Non-pigmented ciliary epithelial cell (primary cell): ENCODE data around the gene DBX2.
"Not testable (repeated sequence)": the region's sequence is repeated elsewhere in the genome, so short reads cannot be mapped to it uniquely, and the experiment has no call there.

Experiments used
- DNase-seq: peaks from one replicate; pipeline ENCODE4 v3.0.0-alpha.2; 2010; ENCODE audit warnings: low read depth

DBX2 gene

DNA sequence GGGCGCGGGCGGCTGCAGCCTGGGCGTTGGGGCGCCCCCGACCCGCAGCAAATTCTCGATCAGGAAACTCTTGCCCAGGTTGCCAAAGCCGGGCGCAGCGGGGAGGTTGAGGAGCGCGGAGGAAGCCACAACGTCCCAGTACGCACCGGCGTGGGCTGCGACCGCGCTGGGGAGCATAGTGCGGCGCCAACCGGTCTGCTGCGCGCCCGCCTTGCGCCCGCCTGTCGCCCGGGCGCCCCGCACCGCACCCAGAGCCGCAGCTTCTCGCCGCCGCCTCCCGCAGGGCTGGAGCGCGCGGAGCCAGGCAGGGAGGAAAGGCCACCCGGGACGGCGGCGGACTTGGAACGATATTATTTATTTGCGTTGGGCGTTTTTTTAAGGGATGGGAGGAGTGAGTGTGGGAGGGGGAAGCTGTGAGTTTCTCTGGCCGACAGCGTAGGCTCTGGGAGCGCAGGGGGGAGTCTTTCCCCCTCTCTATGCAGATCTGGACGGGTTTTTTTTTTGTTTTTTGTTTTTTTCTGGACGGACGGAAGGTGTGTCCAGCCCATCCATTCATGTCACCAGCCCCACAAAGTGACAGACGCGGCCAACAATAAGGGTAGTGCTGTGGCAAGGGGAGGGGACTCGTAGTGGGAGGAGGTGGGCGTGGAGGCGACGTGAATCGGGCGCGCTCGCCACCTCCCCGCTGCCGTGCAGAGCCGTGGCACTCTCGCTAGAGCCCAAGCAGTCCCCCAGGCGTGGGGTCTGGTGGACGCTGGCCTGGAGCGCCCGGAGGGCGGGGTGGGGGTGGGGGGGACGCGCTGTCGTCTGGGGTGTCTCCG lies at the start of gene DBX2:
Gene DBX2, minus strand, starts transcription at position 349 of the 821 bp plus-strand sequence. Its CDS starts 172 bp downstream, at position 177.
- DNase-seq = no peak

DNA sequence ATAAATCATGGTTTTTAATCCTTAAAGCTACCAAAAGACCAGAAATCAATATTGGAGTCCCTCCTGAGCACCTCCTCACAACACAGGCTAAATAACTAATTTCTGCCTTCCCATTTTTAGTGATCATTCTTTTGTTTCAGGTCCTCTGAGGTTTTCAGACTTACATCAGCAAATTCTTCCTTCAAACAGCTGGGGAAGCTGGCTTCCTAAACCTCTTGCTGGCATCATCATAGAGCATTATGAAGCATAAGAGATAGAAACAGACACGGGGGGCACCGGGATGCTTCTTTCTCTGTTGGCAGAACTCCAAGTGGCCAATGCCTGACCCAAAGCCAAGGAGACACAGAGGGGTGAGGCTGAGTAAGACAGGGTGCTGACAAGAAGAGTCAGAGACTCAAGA lies 47.9 kb upstream of the DBX2 start:
- DNase-seq = no peak

DNA sequence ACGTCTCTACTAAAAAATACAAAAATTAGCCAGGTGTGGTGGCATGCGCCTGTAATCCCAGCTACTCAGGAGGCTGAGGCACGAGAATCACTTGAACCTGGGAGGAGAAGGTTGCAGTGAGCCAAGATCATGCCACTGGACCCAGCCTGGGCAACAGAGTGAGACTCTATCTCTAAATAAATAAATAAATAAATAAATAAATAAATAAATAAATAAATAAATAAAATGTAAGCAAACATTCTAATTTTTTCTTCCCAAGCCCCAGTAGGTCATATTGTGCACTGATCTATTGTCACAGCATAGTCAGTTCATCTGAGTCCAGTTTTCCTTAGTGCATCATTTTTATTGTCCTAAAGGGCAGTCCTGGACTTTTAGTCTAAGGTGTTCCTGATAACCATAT lies 44.5 kb upstream of the DBX2 start:
- not testable (repeated sequence) for DNase-seq

DNA sequence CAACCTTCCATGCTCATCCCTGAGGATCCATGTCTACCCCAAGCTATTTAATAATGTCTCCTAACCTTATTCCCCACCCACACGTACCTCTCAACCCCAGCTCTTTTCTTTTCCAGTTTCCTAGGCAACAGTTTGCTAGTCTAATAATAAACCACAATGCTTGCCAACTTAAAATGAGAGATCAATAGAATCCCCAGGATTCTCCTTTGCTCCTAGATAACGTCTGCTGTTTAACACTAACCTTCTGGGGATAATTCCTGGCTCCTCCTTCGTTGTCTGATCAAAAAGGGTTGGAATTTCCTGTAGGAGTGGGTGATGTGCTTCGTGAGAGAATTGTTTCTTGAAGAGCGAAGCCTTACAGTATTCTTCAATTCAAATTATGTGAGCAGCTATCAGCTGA lies 42.2 kb upstream of the DBX2 start:
- DNase-seq = no peak

DNA sequence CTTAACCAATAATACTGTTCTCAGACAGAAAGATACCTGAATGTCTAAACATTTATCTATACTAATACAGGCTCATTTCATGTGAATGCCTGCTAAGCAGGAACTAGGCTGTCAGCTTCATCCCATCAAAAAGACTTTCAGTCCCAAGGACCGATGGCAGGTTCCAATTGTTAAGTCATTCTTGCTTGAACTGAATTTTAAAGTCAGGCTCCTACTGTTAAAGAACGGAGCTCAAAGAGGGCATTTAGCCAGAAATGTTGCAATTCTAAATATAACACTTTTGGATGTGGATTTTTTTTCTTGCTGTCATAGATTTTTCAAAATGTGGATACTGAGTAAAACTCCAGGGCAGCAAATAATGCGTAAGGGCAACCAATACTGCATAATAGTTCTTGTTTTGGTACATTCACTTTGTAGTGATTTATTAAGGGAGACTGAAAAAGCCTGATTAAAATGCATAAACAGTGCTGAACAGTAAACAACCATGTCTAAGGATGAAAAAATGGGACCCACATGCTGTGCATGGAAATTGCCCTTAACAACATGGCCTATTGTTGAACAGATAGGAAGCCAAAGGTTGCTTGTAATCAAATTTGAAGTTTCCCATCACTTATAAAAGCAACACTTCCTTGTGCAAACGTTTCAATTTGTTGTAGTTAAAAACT lies 38.6 kb upstream of the DBX2 start:
- DNase-seq = no peak

DNA sequence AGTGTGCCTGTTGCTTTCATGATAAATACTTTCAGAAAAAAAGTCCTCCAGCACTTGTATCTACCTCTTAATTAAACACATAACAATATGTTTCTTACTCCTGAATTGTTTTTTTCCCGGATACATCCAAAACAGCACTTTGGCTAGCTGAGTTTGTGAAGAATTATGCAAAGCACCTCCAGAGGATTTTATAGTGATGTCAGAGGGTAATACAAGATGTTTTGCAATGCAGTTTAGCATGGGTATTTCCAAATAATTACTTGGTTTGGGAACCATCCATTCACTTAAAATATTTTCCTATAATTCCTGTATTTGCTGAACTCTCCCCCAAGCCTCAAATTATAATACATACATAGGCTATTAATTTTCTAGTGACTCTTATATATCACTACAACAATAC lies 37.7 kb upstream of the DBX2 start:
- no peak for DNase-seq

DNA sequence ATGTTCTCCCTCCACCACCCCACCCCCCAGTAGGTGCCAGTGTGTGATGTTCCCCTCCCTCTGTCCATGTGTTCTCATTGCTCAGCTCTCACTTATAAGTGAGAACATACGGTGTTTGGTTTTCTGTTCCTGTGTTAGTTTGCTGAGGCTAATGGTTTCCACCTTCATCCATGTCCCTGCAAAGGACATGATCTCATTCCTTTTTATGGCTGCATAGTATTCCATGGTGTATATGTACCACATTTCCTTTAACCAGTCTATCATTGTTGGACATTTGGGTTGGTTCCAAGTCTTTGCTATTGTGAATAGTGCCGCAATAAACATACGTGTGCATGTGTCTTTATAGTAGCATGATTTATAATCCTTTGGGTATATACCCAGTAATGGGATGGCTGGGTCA lies 33.3 kb upstream of the DBX2 start:
- DNase-seq = not testable (repeated sequence)

DNA sequence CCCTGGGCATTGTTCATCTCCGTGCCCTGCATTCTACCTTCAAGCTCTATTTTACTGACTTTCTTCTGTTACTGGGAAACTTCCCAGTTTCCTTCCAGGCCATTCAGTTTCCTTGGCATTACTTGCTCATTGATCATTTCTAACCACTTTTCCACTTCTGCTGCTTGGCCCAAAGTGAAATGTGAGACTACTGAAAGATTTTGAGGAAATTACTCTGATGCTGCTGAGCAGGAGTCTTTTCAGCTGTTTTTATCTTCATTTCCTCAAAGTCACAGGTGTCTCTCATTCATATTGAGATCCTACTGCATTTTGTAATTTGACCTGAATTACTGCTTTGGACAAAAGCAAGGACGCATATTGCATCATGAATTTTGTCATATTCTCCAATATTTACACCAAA lies 26.4 kb upstream of the DBX2 start:
- DNase-seq = no peak

DNA sequence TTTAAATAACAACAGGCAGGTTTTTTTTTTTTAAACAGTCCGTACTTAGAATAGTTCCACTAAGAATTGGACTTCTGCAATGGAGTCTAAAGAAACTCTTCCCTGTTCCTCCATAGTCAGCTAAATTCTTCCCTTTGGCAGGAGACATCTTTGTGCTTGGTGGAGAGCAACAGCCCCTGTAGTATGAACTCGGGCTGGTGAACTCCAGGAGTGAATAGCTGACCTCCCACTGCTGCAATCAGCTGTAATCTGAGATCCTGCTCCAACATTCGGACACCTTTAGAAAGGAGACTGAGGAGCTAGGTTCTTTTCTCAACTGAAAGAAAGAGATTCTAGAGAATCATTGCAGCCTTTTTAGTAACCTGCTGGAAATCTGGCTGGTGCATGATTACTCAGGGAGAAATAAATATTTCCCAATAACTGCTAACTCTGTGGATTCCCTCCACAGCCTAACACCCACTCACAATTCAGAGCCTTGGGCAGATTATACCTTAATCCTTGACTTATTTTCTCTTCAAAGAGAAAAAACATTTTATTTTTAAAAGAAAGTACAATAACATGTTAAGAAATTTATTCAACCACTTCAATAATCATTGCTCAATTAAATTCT lies 25.6 kb upstream of the DBX2 start:
- DNase-seq = no peak

DNA sequence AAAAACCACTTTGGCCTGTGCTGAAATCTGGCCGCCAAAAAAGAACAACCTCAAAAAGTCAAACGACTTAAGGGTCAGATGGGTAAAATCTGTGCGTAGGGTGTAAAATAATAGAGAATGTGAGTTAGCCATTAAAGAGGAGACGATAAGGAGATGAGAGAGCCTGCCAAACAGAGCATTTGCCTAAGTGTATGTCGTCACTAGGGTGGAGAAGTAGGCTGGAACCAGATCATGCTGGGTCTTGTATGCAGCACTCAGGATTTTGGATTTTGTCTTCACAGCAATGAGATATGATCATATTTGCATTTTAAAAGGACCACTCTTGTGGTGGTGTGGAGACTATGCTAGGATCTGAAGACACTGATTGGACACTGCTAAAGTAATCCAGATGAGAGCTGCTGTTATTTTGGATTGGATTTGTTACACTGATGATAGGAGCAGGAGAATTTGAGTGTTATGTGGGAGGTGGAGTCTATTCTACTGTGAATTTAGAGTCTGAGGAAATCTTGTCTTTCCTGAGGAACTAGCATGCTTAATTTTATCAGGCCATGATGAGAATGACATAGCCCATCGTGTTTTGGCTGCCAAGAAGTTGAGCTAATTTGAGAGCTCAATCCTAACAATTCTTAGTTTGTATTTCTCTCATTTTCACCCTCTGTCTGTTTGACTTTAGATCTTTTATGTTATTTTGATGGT lies 24.8 kb upstream of the DBX2 start:
- DNase-seq = no peak

DNA sequence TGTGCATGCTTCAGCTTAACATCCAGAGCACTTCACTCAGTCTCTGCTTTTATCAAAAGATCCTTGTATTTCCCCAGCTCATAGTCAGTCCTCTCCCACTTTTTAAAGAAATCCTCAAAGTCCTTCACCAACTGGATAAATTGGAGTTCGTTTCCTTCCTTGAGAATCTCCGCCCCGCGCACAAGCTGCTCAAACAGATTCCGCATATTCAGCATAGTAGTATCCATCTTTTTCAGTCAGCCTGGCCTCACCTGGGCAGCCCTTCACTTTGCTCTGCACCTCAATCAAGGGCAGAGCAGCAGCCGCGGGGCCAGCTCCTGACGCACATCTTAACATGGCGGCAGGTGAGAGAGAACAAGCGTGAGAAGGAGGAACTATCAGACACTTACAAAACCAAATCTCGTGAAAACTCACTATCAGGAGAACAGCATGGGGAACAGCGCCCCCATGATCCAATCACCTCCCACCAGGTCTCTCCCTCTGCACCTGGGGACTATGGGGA lies 14.3 kb upstream of the DBX2 start:
- no peak for DNase-seq

DNA sequence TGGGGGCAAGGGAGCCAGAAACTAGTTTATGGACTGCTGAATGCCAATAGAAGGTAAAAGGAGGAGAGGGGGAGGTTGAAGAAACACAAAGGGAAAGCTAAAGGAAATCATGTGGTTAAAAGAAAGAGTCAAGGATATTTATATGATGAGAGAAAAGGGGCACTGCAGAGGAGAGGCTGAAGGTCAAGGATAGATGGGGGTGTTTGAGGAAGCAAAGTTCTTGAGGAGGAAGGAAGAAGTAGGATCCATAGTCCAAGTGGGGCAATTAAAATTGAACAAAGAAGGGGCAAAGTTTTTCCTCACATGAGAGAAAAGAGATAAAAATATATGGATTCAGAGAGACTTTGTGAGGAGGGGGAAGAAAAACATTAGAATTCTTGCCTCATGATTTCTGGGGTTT lies 10.1 kb upstream of the DBX2 start:
- no peak for DNase-seq

DNA sequence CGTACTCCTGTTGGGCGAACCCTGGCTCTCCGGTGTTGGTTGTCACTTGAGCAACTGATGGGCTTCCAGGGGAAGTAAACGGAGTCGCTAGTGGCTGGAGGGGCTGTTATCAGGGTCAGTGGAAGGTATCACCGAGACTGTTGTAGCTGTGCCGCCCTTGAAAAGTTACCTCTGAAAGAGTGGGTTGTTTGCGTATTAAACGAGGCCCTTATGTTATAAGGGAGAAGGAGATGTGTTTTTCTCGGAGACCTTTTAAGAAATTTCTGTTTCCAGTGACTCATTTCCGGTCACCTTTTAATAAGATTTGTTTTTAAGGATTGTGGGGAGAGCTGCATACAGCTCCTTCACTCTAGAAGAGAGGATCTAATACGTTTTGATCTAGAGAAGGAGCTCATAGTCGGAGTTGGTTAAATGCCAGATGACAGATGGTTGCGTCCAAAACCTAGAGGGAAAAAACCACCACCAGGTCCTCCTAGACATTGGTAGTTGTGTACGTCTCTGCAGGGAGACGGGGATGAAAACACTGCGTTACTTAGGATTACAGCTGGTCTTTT lies 750 bp upstream of the DBX2 start:
- DNase-seq = no peak

DNA sequence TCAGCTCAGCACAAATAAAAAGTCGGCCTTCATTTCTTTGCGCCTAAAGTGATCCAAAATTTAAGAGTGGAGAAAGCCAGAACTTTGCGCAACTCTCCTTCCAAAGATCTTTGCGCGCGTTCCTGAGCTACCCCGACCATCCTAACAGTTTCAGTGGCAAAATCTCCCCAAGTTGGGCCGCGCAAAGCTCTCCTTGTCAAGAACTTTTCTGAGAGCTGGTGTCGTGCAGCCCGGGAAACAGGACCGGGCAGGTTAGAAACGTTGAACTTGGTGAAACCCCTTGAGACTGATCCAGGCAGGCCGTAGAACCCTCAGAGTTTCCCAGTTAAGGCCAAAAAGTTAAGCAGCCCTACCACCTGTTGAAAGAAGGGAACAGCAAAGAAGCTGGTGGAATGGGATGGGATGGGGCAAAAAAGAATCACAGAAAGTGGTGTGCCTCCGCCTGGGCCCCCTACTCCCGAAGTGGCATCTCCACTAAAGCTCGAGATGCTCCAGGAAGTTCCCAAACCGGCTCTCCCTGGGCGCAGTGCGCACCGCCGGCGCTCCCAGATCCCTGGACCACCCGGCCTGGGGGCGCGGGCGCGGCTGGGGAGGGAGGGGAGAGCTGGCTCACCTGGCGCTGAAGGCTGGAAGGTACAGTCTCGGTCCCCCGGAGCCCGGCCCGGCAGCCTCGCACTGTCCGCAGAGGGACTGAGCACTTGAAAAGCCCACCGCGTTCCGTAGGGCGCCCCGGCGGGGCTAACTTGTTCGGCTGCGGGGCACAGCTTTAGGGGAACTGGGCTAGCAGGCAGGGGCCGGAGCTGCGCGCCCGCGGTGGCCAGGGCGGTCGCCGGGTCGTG lies 768 bp downstream of the DBX2 start:
- no peak for DNase-seq

DNA sequence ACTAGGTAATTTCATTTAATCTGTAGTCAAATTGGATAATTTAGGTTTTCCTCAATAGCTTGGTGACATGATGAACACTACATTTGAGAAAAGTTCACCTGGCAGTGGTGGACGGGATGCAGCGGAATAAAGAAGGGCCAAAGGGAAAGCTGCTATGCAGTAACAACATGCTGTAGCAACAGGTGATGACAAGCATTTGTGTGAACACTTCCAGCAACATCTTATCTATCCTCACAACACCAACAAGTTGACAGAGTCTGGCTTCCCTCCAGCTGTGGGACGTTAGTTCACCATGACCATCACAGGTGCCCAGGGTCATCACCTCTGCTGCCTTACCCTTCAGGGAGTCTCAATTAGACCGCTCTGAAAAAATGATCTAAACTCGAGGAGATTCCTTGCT lies 8.3 kb downstream of the DBX2 start:
- DNase-seq = no peak

DNA sequence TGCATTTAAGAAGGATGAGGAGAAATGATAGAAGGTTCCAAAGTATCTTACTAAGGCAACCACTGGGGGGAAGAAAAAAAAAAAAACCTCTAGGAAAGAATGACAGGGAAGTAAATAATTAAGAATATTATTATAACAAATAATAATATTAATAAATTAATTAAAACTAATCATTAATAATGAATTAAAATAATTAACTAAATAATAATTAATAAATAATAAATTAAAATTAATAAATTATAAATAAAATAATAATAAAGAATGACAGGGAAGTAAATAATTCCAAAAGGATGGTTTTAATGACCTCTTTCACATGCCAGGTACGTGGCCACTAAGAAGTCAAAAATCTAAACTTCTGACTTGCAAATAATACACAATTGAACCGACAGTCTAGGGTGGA lies 9.9 kb downstream of the DBX2 start:
- no peak for DNase-seq

DNA sequence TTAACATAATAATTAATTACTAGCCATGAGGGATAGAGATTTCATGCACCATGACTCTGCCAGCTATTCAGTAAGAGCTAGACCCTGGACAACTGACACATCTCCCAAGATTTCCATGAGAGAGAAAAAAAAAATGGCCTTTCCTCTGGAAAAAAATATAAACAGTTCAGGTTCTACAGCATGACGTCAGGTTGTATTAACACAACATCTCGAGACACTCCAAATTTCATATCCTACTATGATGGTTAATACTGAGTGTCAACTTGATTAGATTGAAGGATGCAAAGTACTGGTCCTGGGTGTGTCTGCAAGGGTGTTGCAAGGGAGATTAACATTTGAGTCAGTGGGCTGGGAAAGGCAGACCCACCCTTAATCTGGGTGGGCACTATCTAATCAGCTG lies 11.1 kb downstream of the DBX2 start:
- no peak for DNase-seq

DNA sequence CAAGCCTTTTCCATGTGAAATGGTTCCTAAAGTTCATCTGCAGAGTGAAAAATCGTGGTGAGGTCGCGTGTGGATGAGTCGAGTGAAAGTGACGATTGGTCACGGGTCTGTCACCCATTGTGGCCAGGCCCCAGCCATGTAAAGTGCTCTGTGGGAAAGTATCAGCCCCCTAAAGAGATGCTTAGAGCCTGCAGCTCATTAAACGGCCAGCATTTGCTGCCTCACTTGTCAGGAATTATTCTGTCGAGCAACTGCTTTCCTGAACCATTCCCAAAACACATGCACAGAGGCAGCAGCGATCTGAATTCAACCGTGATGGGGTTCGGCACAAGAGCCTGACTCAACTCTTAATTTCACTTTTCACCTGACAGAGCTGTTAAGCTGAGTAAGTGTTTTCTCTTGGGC lies 16.0 kb downstream of the DBX2 start:
- no peak for DNase-seq

DNA sequence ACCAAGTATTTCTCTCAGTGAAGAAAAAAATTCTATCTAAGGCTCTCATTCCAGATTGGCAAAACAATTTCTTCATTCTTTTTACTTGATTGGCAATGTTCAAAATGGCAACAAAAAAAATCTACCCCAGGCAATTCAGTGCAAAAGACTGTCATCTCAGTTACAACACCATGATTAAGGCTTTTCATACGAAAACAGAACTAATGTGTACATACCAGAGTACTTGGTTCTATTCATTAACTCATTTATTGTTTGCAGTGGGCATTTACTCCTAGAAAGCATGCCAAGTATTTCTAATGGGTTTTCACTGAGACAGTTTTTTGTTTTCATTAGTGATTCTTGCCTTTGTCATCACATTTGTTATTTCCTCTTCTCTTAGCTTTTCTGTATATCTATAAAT lies 33.0 kb downstream of the DBX2 start:
- DNase-seq = no peak

DNA sequence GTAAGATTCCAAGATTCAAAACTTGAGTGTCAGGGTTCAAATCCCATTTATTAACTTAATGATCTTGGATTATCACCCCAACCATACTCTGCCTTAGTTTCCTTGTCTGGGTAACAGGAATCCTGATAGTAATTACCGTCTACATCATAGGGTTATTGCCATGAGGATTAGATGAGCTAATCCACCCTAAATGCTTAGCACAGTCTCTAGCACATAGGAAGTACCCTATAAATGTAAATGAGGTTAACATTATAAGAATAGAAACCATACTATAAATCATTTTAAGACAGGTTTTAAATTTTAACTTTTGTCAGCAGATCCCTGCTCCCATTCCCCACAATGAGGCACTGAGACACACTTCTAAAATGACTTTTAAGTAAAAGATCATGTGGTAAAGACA lies 36.5 kb downstream of the DBX2 start:
- DNase-seq = no peak

DNA sequence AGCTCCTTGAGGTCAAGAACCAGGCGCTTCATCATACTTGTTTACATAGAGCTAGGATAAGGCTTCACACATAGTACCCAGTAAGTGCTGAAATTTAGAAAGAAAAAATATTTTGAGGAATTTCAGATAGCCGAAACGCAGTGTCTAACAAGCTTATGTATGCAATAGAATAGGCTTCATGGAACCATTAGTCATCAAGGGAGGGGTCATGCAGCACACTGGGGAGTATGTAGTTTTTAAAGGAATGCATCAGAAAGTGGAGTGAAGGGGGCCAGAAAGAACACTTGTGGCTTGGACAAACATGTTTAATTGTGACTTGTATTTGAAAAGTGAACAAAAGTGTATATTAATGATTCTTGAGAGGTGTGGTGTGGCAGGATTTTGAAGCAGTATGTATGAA lies 38.1 kb downstream of the DBX2 start:
- DNase-seq = no peak
